GM12878 (cell line): ENCODE measurements around the gene SCUBE3. TPM values are rescaled to one million over a fixed set of nuclear protein-coding genes. Genes with fewer than 3 reads are reported as not detected.

Source experiments
- ATAC-seq: fragments of 200-7000 bp; cut with Tn5 transposase; 3 replicates; pipeline ENCODE4 v1.9.1; 2020; ENCODE audit warnings: mild to moderate bottlenecking, moderate library complexity
- BruUV-seq: library from RNA; stranded (reverse); fragments of 400-500 nt; replicated peaks from 2 replicates; lab custom pipeline; 2021; lab: Mats Ljungman, UMichigan
- CTCF ChIA-PET: fragments of 300-600 bp; sonication (Branson Sonifier 250); formaldehyde crosslinking; extraction: SDS; loops from one replicate; lab custom pipeline; 2021; ENCODE audit warnings: inconsistent platforms; lab: Yijun Ruan, JAX
- POLR2A ChIA-PET: fragments of 350-600 bp; formaldehyde crosslinking; extraction: SDS; loops from one replicate; lab custom pipeline; 2021; ENCODE audit warnings: inconsistent platforms; lab: Charles Lee
- RAD21 ChIA-PET: fragments of 300-600 bp; sonication (Branson Sonifier 250); formaldehyde crosslinking; loops from one replicate; lab custom pipeline; 2023; ENCODE audit warnings: antibody characterized with exemption; ENCODE audit not compliant: unreplicated experiment; lab: Charles Lee
- SMC1A ChIA-PET: fragments of 300-600 bp; sonication (Branson Sonifier 250); formaldehyde crosslinking; loops from one replicate; lab custom pipeline; 2023; ENCODE audit not compliant: unreplicated experiment, uncharacterized antibody; lab: Charles Lee
- DNase-seq: peaks from one replicate; pipeline ENCODE4 v3.0.0-alpha.2; 2011; ENCODE audit warnings: low read depth, low spot score
- FAIRE-seq: peaks from 3 replicates; lab custom pipeline; 2011; peaks lifted over from hg19 to GRCh38; lab: Jason Lieb, UNC
- H2AFZ ChIP-seq: 2 replicates; pipeline ENCODE4 v1.6.0; 2011; ENCODE audit warnings: low read depth, low read length, control low read depth; ENCODE audit not compliant: control insufficient read depth
- H3K27ac ChIP-seq: 2 replicates; pipeline ENCODE4 v1.5.1; 2011; ENCODE audit warnings: control low read depth; ENCODE audit not compliant: control insufficient read depth, insufficient read depth
- H3K27me3 ChIP-seq, 2 experiments: replicated peaks in 1 of 2; 2 replicates each; pipeline versions ENCODE4 v1.6.0 to v1.6.1; 2011; ENCODE audit warnings: low read length in 1 of 2; ENCODE audit not compliant: control insufficient read depth in 2 of 2, insufficient read depth in 2 of 2
- H3K36me3 ChIP-seq, 2 experiments: 2 replicates each; pipeline ENCODE4 v1.5.1; 2011; ENCODE audit warnings: low read length in 1 of 2; ENCODE audit not compliant: control insufficient read depth in 2 of 2, insufficient read depth in 2 of 2
- H3K4me1 ChIP-seq: 2 replicates; pipeline ENCODE4 v1.6.1; 2011; ENCODE audit warnings: mild to moderate bottlenecking, low read length, moderate library complexity, mixed read lengths; ENCODE audit not compliant: control insufficient read depth, insufficient read depth
- H3K4me2 ChIP-seq: 2 replicates; pipeline ENCODE4 v1.6.0; 2011; ENCODE audit warnings: control low read depth; ENCODE audit not compliant: control insufficient read depth, insufficient read depth
- H3K4me3 ChIP-seq: fragments of 200-600 bp; sonication (generic); 2 replicates; pipeline ENCODE4 v1.5.1; 2016
- H3K79me2 ChIP-seq: 2 replicates; pipeline ENCODE4 v1.6.0; 2011; ENCODE audit warnings: low read length; ENCODE audit not compliant: control insufficient read depth, insufficient read depth
- H3K9ac ChIP-seq: 2 replicates; pipeline ENCODE4 v1.8.0; 2011; ENCODE audit warnings: low read length, control low read depth, mixed read lengths; ENCODE audit not compliant: control insufficient read depth, insufficient read depth
- H3K9me3 ChIP-seq: replicated peaks from 3 replicates; pipeline ENCODE4 v1.5.1; 2011; ENCODE audit warnings: mild to moderate bottlenecking, low read length; ENCODE audit not compliant: control insufficient read depth, insufficient read depth
- H4K20me1 ChIP-seq: 2 replicates; pipeline ENCODE4 v1.6.0; 2011; ENCODE audit not compliant: control insufficient read depth, insufficient read depth
- EP300 ChIP-seq, 2 experiments: fragments of 150-350 bp in 1 of 2; IDR thresholded peaks; 2 replicates each; pipeline ENCODE4 v1.6.1; 2011 to 2012; ENCODE audit warnings: low read depth in 2 of 2, low read length in 2 of 2, borderline replicate concordance in 1 of 2, improper control_type of control experiment in 1 of 2, inconsistent platforms in 1 of 2; ENCODE audit not compliant: control insufficient read depth in 1 of 2
- FOS ChIP-seq: IDR thresholded peaks from 3 replicates; pipeline ENCODE4 v1.6.1; 2011; ENCODE audit warnings: borderline replicate concordance; ENCODE audit not compliant: insufficient read length; ENCODE audit errors: extremely low read depth
- MYC ChIP-seq: IDR thresholded peaks from 2 replicates; pipeline ENCODE4 v1.6.1; 2011; ENCODE audit warnings: mild to moderate bottlenecking, low read length, moderate library complexity, inconsistent platforms; ENCODE audit not compliant: insufficient read depth, insufficient replicate concordance, insufficient read length, severe bottlenecking
- NR2C1 ChIP-seq: fragments of 450-650 bp; IDR thresholded peaks from 2 replicates; pipeline ENCODE4 v1.6.1; 2017; ENCODE audit warnings: antibody characterized with exemption, mild to moderate bottlenecking, moderate library complexity
- NR2F1 ChIP-seq: fragments of 450-650 bp; conservative IDR thresholded peaks from 2 replicates; pipeline ENCODE4 v1.6.1; 2017; ENCODE audit warnings: mild to moderate bottlenecking
- PAX5 ChIP-seq: IDR thresholded peaks from 2 replicates; pipeline ENCODE4 v1.6.1; 2011; ENCODE audit warnings: low read depth, low read length, borderline replicate concordance
- POLR2AphosphoS5 ChIP-seq: IDR thresholded peaks from 2 replicates; pipeline ENCODE4 v1.6.1; 2011; ENCODE audit warnings: mild to moderate bottlenecking, low read length, inconsistent platforms
- POU2F2 ChIP-seq: IDR thresholded peaks from 3 replicates; pipeline ENCODE4 v1.6.1; 2011; ENCODE audit warnings: low read depth, mild to moderate bottlenecking, low read length, borderline replicate concordance
- RAD21 ChIP-seq: IDR thresholded peaks from 2 replicates; pipeline ENCODE4 v1.6.1; 2011; ENCODE audit warnings: mild to moderate bottlenecking, low read depth, low read length, moderate library complexity; ENCODE audit not compliant: insufficient read depth
- SMAD1 ChIP-seq: fragments of 450-650 bp; IDR thresholded peaks from 2 replicates; pipeline ENCODE4 v1.6.1; 2018; ENCODE audit warnings: mild to moderate bottlenecking, low read depth; ENCODE audit not compliant: partially characterized antibody
- WGBS: methylation state at CpG from one replicate; pipeline ENCODE4 v1.1.6; 2016; ENCODE audit warnings: low lambda C conversion rate; ENCODE audit not compliant: insufficient replicate concordance, insufficient coverage; ENCODE audit errors: missing lambda C conversion rate; 5-methylcytosine and 5-hydroxymethylcytosine counted together
- in situ Hi-C: fragments of 300-500 bp; cut with MboI; formaldehyde crosslinking; loops from 9 replicates; pipeline ENCODE4 v1.14.3; 2018; ENCODE audit warnings: mixed read lengths
- intact Hi-C: fragments of 100-400 bp; cut with micrococcal nuclease; formaldehyde crosslinking; loops from one replicate; pipeline ENCODE4 v1.14.2; 2022; ENCODE audit not compliant: unreplicated experiment
- polyA plus RNA-seq, 11 experiments: library from polyadenylated mRNA; depleted of rRNA in 4 of 11; unstranded in 6 of 11; stranded (reverse) in 5 of 11; fragments of >200 nt; fragmentation: Nextera tagmentation in 4 of 11; fragmentation: Illumina TruSeq in 1 of 11; extraction: Ambion mirVana in 4 of 11; extraction: Trizol in 1 of 11; gene quantifications; 1 replicate in 1 of 11; 2 replicates in 10 of 11; pipeline versions ENCODE4 v1.2.1 to v1.2.3, GENCODE V29; 2011 to 2016; ENCODE audit warnings: inconsistent platforms in 2 of 11, missing spikeins in 2 of 11, low read depth in 1 of 11
- total RNA-seq, 4 experiments: library from RNA; depleted of rRNA in 3 of 4; stranded (reverse); fragments of >200 nt in 3 of 4; fragmentation: Illumina TruSeq in 1 of 4; extraction: Trizol in 1 of 4; gene quantifications; 2 replicates each; pipeline versions ENCODE4 v1.2.1 to v1.2.3, GENCODE V29; 2013 to 2021
- TF ChIP-seq, protein P1 (sequence below): IDR thresholded peaks from 2 replicates; pipeline ENCODE4 v1.6.1; 2012; ENCODE audit warnings: low read depth, low read length, improper control_type of control experiment
- TF ChIP-seq, protein P2 (sequence below): fragments of 450-650 bp; conservative IDR thresholded peaks from 2 replicates; pipeline ENCODE4 v1.6.1; 2017; ENCODE audit warnings: mild to moderate bottlenecking, moderate library complexity
- TF ChIP-seq, protein P3 (sequence below): fragments of 450-650 bp; IDR thresholded peaks from 2 replicates; pipeline ENCODE4 v1.6.1; 2017; ENCODE audit warnings: antibody characterized with exemption, mild to moderate bottlenecking, moderate library complexity

SCUBE3 gene
- total and polyA plus RNA-seq, 10 of the 15 experiments (the other 5 are each of a cell fraction or from before 2014, with no cell fraction given), result under 0.01 to 0.20 (median 0.07) TPM; not detected in 4

DNA sequence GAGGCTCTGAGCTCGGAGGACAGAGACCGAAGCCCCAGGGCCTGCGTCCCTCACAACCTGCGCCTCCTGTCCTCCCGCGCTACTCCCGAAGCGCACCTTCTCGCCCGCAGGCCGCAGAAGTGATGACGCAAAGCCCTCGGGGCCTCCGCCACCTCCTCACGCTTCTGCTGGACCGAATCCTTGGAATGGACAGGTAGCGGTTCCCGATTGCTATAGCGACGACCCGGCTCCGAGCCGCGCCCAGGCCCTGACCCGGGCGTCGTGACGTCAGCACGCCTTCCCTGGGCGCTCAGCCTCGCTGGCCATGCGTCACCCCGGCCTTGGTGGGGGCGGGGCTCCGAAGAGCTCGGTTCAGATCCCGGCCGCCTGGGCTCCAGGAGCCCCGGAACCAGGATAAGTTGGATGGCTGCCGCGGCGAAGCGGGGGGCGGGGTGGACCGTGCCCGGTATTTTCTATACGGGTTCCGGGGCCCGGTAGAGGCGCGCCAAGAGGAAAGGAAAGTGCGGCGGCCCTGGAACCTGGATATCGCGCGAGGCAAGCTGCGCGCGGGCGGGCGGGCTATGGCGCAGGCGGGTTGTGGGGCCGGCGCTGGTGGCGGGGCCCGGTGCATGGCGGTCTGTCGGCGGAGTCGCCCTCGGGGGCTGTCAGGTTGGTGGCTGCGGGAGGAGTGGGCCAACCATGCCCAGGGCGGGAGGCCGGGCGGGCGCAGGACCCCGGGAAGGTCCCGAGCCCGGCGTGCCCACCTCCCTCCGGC lies 45.6 kb downstream of the SCUBE3 start, which contains the start of gene ZNF76 (continued):
- TF ChIP-seq MYC, result peak; percentile 71
- peak; percentile 58 for TF ChIP-seq FOS
- TF ChIP-seq, protein P1, sequence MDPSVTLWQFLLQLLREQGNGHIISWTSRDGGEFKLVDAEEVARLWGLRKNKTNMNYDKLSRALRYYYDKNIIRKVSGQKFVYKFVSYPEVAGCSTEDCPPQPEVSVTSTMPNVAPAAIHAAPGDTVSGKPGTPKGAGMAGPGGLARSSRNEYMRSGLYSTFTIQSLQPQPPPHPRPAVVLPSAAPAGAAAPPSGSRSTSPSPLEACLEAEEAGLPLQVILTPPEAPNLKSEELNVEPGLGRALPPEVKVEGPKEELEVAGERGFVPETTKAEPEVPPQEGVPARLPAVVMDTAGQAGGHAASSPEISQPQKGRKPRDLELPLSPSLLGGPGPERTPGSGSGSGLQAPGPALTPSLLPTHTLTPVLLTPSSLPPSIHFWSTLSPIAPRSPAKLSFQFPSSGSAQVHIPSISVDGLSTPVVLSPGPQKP, result peak; percentile 42; the same call in 1 of the 2 replicates
- TF ChIP-seq, protein P2, sequence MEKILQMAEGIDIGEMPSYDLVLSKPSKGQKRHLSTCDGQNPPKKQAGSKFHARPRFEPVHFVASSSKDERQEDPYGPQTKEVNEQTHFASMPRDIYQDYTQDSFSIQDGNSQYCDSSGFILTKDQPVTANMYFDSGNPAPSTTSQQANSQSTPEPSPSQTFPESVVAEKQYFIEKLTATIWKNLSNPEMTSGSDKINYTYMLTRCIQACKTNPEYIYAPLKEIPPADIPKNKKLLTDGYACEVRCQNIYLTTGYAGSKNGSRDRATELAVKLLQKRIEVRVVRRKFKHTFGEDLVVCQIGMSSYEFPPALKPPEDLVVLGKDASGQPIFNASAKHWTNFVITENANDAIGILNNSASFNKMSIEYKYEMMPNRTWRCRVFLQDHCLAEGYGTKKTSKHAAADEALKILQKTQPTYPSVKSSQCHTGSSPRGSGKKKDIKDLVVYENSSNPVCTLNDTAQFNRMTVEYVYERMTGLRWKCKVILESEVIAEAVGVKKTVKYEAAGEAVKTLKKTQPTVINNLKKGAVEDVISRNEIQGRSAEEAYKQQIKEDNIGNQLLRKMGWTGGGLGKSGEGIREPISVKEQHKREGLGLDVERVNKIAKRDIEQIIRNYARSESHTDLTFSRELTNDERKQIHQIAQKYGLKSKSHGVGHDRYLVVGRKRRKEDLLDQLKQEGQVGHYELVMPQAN, result peak; percentile 32
- no peak for TF ChIP-seq RAD21

DNA sequence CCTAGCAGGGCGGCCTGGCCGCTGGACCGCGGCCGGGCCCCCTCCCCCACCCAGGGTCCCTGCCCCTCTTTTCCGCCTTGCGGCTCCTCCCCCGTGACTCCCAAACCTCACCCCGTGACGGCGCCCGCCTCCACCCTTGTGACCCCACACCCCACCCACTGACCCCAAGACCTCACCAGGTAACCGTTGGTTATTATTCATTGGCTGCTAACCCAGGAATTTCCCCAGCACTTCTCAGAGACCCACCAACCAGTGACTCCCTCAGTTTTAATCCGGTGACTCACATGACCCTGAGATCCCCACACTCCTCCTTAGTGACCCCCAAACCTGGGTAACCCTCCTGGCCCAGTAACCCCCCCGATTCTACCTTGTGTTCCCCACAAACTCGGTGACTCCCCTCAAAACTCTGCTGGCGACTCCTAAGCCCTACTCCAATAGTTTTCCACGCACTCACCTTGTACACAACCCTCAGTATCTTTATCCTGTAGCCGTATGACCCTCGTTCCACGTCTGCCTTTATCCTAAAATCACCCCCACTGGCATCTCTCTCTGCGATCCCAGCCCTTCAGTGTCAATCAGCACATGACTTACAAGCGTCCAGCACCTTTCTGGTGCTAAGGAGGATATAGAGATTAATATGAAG lies 46.3 kb downstream of the SCUBE3 start:
- Histone ChIP-seq H3K4me1 (peaks cover 6% of the 10 kb centered on the region), H3K4me2 (peak overlapping the region; percentile 94), H3K4me3 (peak overlapping the region; percentile 70), H4K20me1 (no peaks in the 10 kb centered on the region), H3K9me3 (no peaks in the 10 kb centered on the region), H3K79me2 (peaks cover 26% of the 10 kb centered on the region), H3K27ac (peak overlapping the region; percentile 85), H3K9ac (peak overlapping the region; percentile 84), H2AFZ (peak overlapping the region; percentile 80), H3K36me3 (no peaks in the 10 kb centered on the region), H3K27me3 (no peaks in the 10 kb centered on the region)
- RAD21 ChIA-PET, result interaction anchor here (0.5 to 1.7 kb wide), 8 partner anchors 9 to 68 kb away, joined by 3 to 9 read pairs (median 3); no protein-coding TSS in a partner anchor
- POLR2A ChIA-PET, result interaction anchor here (0.6 to 2.9 kb wide), 7 partner anchors 8 to 427 kb away, joined by 3 to 10 read pairs (median 5); partner anchors contain the start of gene DEF6
- ATAC-seq (peak; percentile 80), FAIRE-seq (peak; percentile 38), DNase-seq (peak; percentile 55)
- intact Hi-C loops, result no loop called here
- 15% methylated on average over 10 of the region's 23 CpGs for WGBS
- SMC1A ChIA-PET, result no interaction called here
- BruUV-seq, result no TSS peak
- in situ Hi-C loops, result no loop called here
- CTCF ChIA-PET, result interaction anchor here (0.9 to 3.8 kb wide), 5 partner anchors 11 to 190 kb away, joined by 3 to 19 read pairs (median 4); partner anchors contain the start of gene DEF6
- TF ChIP-seq POU2F2, result peak; percentile 33; the same call in 1 of the 3 replicates
- no peak for TF ChIP-seq POLR2AphosphoS5
- TF ChIP-seq, protein P3, sequence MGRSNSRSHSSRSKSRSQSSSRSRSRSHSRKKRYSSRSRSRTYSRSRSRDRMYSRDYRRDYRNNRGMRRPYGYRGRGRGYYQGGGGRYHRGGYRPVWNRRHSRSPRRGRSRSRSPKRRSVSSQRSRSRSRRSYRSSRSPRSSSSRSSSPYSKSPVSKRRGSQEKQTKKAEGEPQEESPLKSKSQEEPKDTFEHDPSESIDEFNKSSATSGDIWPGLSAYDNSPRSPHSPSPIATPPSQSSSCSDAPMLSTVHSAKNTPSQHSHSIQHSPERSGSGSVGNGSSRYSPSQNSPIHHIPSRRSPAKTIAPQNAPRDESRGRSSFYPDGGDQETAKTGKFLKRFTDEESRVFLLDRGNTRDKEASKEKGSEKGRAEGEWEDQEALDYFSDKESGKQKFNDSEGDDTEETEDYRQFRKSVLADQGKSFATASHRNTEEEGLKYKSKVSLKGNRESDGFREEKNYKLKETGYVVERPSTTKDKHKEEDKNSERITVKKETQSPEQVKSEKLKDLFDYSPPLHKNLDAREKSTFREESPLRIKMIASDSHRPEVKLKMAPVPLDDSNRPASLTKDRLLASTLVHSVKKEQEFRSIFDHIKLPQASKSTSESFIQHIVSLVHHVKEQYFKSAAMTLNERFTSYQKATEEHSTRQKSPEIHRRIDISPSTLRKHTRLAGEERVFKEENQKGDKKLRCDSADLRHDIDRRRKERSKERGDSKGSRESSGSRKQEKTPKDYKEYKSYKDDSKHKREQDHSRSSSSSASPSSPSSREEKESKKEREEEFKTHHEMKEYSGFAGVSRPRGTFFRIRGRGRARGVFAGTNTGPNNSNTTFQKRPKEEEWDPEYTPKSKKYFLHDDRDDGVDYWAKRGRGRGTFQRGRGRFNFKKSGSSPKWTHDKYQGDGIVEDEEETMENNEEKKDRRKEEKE, result no peak
- peak; percentile 34 for TF ChIP-seq SMAD1
- peak; percentile 69; the same call in 1 of the 2 replicates for TF ChIP-seq NR2C1
- peak; percentile 25; the same call in 1 of the 2 replicates for TF ChIP-seq PAX5
- peak; percentile 72 for TF ChIP-seq NR2F1
- TF ChIP-seq EP300 (IDR thresholded peaks at IDR 0.05; ENCODE audit: borderline replicate concordance in 1 of 2, control insufficient read depth in 1 of 2, low read depth in 2 of 2, low read length in 2 of 2), result 0 out of 4 replicates have a peak, but pooled peaks of 1 of the 2 experiments have one; percentile 1
